GM23338 (cell line): ENCODE measurements around the gene DNAJC11. TPM values are rescaled to one million over a fixed set of nuclear protein-coding genes. Genes with fewer than 3 reads are reported as not detected.

Experiments
- polyA plus RNA-seq: library from polyadenylated mRNA; unstranded; fragments of >200 nt; fragmentation: Nextera tagmentation; extraction: Ambion mirVana; gene quantifications from 2 replicates; pipeline ENCODE4 v1.2.1, GENCODE V29; 2016
- total RNA-seq: library from RNA; depleted of rRNA; stranded (reverse); fragments of >200 nt; shearing (Covaris generic); gene quantifications from 2 replicates; pipeline ENCODE4 v1.2.3, GENCODE V29; 2014; rRNA removed

DNAJC11 gene
- total and polyA plus RNA-seq, 2 experiments from 2014 or later, result 48.4 to 67.2 TPM

Other genes starting within 250 kb of the DNAJC11 start
- gene TNFRSF25, start 235.6 kb downstream of the DNAJC11 start, total RNA-seq, result 25.3 and 26.3 TPM in 2 replicates
- 13.6 and 15.2 TPM in 2 replicates for gene TNFRSF25, start 235.6 kb downstream of the DNAJC11 start, polyA plus RNA-seq
- 25.8 and 26.4 TPM in 2 replicates for gene PLEKHG5, start 210.1 kb downstream of the DNAJC11 start, total RNA-seq
- 9.0 and 10.2 TPM in 2 replicates for gene PLEKHG5, start 210.1 kb downstream of the DNAJC11 start, polyA plus RNA-seq
- gene NOL9, start 147.3 kb downstream of the DNAJC11 start, total RNA-seq, result 44.6 and 48.5 TPM in 2 replicates
- 11.4 and 13.2 TPM in 2 replicates for gene NOL9, start 147.3 kb downstream of the DNAJC11 start, polyA plus RNA-seq
- gene TAS1R1, start 146.5 kb downstream of the DNAJC11 start, total RNA-seq, result not detected in 2 replicates
- gene TAS1R1, start 146.5 kb downstream of the DNAJC11 start, polyA plus RNA-seq, result 0.19 TPM in 1 of 2 replicates, not detected in the other
- 21.0 and 25.5 TPM in 2 replicates for gene ZBTB48, start 121.8 kb downstream of the DNAJC11 start, total RNA-seq
- 17.3 and 18.0 TPM in 2 replicates for gene ZBTB48, start 121.8 kb downstream of the DNAJC11 start, polyA plus RNA-seq
- 31.1 and 35.9 TPM in 2 replicates for gene KLHL21, start 98.9 kb downstream of the DNAJC11 start, total RNA-seq
- gene KLHL21, start 98.9 kb downstream of the DNAJC11 start, polyA plus RNA-seq, result 7.3 and 7.8 TPM in 2 replicates
- 33.2 and 37.1 TPM in 2 replicates for gene PHF13, start 88.1 kb downstream of the DNAJC11 start, total RNA-seq
- gene PHF13, start 88.1 kb downstream of the DNAJC11 start, polyA plus RNA-seq, result 10.4 and 12.1 TPM in 2 replicates
- gene THAP3, start 76.9 kb downstream of the DNAJC11 start, total RNA-seq, result 15.1 and 18.6 TPM in 2 replicates
- gene THAP3, start 76.9 kb downstream of the DNAJC11 start, polyA plus RNA-seq, result 20.9 and 23.8 TPM in 2 replicates
- 115 and 119 TPM in 2 replicates for gene CAMTA1, start 83.6 kb upstream of the DNAJC11 start, total RNA-seq
- gene CAMTA1, start 83.6 kb upstream of the DNAJC11 start, polyA plus RNA-seq, result 519 and 580 TPM in 2 replicates